Forelimb muscle (tissue), 1 donor: Measurements from ENCODE around the gene VGLL4. TPM values are rescaled to one million over a fixed set of nuclear protein-coding genes. Genes with fewer than 3 reads are reported as not detected.

Source experiments
- DNase-seq: peaks from one replicate; pipeline ENCODE4 v3.0.0-alpha.2; 2013; ENCODE audit warnings: low read depth
- polyA plus RNA-seq: library from polyadenylated mRNA; unstranded; fragments of 120-200 nt; gene quantifications from one replicate; pipeline ENCODE4 v1.2.1, GENCODE V29; 2013; ENCODE audit not compliant: insufficient read length

VGLL4 gene
- polyA plus RNA-seq, 1 donor: 40.3 TPM

- no peak for DNase-seq
These were observed 77.8 kb downstream of the VGLL4 start for GRCh38 chr3:11565932-11566331.

- DNase-seq: no peak
These were observed 78.2 kb downstream of the VGLL4 start for GRCh38 chr3:11565492-11565891.

- DNase-seq: no peak
These were observed 78.6 kb downstream of the VGLL4 start for GRCh38 chr3:11565072-11565471.

GRCh38 chr3:11564577-11565001 is 79.1 kb downstream of the VGLL4 start:
- no peak for DNase-seq

- DNase-seq: no peak
These were observed 79.9 kb downstream of the VGLL4 start for GRCh38 chr3:11563865-11564185.

- no peak for DNase-seq
These were observed 80.4 kb downstream of the VGLL4 start for GRCh38 chr3:11563159-11563864.

DNA sequence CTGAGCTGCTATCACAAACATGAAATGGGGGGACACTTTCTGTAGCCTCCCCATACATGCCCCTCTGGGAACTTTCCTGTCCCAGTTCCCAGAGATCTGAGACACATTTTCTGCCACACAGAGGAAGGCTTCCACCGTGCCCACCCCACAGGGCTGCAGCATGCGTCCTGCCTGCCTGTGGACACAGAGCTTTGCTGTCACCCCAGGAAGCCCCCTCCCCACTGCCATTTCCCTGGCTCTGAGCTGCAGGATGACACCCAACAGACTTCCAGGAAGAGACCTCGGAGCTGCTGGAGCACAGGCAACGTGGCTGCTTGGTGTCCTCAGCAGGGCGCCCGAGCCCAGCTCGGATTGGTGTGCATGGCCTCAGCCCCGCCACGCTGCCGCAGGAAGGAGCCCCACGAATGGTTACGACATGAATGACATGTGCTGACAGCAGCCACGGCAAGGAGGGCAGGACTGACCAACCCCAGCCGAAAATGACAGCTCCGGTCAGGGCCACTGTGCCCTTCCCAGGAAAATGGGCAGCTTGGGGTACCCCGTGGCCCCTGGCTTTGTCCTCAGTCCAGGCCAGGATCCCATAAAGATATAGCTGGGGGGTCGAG is 81.3 kb downstream of the VGLL4 start:
- DNase-seq: no peak

GRCh38 chr3:11560746-11561145 is 83.0 kb downstream of the VGLL4 start:
- DNase-seq: no peak

DNA sequence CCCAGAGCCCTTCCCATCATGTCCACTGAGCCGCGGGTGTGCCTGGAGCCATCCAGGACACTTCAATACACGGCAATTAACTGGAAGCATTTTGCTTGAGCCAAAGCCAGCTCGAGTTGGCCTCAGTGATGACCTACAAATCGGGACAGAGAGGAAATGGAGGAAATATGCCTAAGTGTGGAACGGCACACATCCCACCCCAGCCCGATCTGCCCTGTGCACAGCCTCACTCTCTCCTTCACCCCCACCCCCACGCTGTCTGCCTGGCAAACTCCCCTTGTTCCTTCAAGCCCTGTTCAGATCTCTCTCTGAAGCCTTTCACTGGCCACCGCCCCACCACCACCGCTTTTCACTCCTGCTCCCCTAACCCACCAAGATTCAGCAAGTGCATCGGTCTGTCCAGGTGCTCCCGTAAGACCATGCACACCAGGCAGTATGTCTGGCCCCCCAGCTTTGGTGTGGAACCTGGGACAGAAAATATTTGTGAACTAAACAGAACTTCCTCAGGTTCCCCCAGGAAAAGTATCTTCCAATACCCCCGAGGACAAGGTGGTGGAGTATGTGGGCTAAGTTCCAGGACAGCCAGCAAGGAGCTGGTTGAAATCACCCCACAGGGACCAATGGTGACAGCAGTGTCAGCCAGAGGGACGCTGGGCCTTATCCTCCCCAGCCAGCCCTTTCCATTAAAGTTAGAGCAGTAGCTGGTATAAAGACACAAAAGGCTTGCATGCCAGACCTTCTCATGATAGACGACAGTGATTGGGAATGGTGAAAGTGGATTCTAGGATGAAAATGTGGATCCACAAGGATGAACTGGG is 83.7 kb downstream of the VGLL4 start:
- no peak for DNase-seq

DNA sequence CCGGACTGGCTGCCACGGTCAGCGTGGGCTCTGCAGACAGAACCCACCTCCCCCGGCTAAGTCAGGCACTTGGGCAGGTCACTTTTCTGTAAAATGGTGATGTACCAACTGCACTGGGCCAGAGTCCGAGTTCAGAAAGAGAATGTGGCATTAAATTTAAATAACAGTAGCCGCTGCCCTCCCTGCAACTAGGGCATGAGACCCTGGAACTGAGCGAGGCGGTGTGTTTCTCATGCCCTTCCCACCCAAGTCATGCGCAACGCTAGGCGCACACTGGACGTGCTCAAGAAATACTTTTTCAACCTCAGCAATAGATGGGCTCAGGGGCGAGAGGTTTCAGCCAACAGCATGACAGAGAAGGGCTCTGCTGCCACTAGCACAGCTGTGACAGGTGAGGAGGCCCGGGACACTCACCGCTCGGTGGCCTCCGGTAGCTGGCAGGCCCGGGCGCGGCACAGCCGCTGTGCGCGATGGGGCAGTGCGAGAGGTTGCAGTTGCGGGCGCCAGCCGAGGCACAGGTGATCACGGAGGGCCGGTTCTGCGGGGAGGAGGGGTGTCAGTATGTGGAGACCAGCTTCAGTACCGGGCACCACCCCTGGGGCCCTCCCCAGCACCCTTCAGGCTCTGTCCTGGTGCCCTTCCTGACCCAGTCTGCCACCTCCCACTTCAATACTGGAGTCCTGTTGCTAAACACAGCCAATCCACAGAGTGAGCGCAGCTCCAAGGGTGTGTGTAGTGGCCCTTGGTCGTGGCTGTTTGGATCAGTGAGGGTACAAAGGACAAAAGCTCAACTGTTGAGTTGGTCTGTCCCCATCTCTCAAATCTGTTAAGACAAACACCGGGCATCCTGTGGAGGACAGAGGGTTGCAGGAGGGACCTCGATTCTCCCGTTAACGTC is 84.5 kb downstream of the VGLL4 start:
- no peak for DNase-seq

- no peak for DNase-seq
These were observed 85.3 kb downstream of the VGLL4 start for GRCh38 chr3:11558411-11558903.

DNA sequence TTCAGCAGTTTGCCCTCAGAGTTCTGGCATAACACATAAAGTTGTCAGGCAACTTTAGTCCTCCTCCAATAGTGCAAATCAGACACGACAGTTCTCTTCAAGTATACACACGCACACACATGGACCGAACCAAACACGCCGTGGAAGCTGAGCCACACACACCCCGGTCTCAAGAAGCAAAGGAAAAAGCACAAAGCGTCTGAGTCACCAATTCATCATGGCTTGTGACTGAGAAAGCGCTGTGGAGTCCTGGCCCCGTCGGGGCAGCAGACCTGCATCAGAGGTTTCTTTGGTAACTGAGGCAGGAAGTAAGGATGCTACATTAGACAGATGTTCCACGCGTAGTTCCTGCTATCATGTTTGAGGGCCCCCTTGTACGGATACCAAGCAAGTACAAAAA is 85.7 kb downstream of the VGLL4 start:
- DNase-seq: no peak

GRCh38 chr3:11556851-11557644 is 86.7 kb downstream of the VGLL4 start:
- DNase-seq: peak; percentile 89

GRCh38 chr3:11555881-11556633 is 87.7 kb downstream of the VGLL4 start:
- DNase-seq: no peak

DNA sequence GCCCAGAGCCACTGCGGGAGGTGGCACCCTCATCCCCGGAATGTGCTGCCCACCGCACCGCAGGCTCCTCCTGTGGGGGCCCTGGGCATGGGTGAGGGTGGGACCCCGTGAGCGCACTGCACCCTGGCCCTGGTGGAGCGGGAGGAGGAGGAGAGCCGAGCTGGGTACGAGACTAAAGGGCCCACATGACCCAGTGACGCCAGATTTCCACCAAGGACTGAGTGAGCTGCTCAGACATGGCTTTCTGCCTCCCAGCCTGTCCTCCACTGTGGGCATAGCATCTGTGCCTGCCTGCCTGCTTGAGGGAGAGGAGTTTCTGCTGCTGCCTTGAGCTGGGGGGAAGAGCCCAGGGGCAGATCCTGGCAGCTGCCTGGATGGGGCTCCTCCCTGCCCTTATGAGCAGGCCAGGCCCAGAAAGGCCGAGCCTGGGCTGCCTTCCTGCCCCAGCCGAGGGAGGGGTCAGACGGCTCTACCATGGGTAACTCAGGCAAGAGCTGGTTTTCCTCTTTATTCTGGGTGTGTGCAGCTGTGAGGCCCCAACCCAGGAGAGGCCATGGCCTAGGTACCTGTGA is 88.4 kb downstream of the VGLL4 start:
- no peak for DNase-seq

- no peak for DNase-seq
These were observed 89.0 kb downstream of the VGLL4 start for GRCh38 chr3:11554666-11555065.

DNA sequence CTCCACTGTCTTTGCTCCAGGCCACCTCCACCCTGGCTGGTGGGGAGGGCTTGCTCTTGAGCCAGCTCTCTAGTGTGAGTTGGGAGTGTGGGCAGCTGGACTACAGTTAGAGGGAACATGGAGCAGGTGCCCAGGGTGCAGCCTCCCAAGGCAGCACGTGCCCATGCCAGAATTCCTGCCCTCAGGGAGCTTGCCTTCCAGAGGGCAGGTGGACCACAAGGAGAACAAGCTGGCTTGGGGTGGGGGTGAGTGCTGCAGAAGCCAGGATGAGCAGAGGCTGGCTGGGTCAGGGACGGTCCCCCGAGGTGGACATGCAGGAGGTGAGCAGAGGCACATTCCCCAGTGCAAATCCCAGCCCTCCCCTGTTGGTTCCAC is 89.5 kb downstream of the VGLL4 start:
- no peak for DNase-seq

GRCh38 chr3:11553436-11554235 is 90.1 kb downstream of the VGLL4 start:
- no peak for DNase-seq
